Choroid plexus epithelial cell (primary cell): ENCODE results near the gene STK11IP.

Experiments
- DNase-seq: peaks from one replicate; pipeline ENCODE4 v3.0.0-alpha.2; 2010; ENCODE audit warnings: low read depth
- H3K4me3 ChIP-seq: 2 replicates; pipeline ENCODE4 v1.5.1; 2011; ENCODE audit warnings: low read depth, mild to moderate bottlenecking, control low read depth, low read length, moderate library complexity
- TF ChIP-seq, protein P1 (sequence below): conservative IDR thresholded peaks from 2 replicates; pipeline ENCODE4 v1.5.1; 2011; ENCODE audit warnings: low read depth, mild to moderate bottlenecking, control low read depth, inconsistent platforms, low read length, moderate library complexity

Gene STK11IP

DNA sequence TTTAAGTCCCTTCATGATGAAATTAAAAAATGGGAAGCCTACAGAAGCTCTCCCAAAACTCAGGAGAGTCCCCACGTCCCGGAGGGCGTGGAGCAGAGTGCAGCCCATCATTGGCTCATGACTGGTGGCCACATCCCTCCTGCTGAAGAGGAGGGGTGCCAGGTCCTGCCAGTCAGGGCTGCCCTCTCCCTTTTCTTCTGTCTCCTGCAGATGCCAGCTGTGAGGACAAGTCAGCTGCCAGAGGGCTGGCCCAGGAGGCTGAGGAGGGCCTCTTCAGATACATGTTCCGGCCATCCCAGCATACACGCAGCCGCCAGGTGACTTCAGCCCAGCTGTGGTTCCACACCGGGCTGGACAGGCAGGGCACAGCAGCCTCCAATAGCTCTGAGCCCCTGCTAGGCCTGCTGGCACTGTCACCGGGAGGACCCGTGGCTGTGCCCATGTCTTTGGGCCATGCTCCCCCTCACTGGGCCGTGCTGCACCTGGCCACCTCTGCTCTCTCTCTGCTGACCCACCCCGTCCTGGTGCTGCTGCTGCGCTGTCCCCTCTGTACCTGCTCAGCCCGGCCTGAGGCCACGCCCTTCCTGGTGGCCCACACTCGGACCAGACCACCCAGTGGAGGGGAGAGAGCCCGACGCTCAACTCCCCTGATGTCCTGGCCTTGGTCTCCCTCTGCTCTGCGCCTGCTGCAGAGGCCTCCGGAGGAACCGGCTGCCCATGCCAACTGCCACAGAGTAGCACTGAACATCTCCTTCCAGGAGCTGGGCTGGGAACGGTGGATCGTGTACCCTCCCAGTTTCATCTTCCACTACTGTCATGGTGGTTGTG is 23.0 kb upstream of the STK11IP start:
- no peak overlapping the region for H3K4me3 ChIP-seq
- TF ChIP-seq, protein P1, sequence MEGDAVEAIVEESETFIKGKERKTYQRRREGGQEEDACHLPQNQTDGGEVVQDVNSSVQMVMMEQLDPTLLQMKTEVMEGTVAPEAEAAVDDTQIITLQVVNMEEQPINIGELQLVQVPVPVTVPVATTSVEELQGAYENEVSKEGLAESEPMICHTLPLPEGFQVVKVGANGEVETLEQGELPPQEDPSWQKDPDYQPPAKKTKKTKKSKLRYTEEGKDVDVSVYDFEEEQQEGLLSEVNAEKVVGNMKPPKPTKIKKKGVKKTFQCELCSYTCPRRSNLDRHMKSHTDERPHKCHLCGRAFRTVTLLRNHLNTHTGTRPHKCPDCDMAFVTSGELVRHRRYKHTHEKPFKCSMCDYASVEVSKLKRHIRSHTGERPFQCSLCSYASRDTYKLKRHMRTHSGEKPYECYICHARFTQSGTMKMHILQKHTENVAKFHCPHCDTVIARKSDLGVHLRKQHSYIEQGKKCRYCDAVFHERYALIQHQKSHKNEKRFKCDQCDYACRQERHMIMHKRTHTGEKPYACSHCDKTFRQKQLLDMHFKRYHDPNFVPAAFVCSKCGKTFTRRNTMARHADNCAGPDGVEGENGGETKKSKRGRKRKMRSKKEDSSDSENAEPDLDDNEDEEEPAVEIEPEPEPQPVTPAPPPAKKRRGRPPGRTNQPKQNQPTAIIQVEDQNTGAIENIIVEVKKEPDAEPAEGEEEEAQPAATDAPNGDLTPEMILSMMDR, result no peak
- no peak for DNase-seq

DNA sequence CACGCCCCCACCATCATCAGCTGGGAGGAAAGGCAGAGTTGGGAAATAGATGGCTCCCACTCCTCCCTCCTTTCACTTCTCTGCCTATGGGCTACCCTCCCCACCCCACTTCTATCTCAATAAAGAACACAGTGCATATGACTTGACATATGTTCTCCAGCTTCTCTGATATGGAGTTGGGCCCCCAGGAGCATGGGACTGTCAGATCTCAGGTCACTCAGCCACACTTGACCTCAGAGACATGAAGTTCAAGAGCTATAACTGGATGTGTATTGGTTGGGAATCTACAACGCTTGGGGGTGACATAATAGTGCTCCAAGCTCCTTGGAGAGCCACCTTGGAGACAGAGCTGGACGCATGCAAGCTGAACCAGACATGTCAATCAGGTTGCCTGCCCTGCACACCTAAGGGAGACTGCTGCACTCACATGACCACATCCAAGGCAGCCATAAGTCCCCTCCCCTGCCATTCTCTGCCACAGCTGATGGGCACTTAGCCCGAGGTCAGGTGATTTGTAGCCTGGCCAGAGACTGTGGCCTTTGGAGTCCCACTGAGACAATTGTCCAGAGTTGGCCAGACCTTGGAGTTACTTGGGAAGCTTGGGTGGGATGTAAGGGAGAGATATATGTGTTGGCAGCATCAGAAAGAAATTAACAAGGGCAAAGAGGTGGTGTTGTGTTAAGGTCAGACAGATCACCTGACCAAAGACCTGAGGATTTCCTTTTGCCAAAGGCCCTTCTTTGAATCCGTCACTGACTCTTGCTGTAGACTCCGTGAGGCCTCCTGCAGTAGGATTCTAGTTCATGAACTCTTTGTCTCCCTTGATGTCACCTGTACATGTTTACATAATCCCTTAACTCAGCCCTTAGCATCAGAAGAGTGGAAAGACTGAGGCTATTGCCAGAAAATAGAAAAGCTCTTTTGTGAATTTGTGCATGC is 21.8 kb upstream of the STK11IP start:
- DNase-seq, result no peak
- H3K4me3 ChIP-seq, result no peak overlapping the region
- TF ChIP-seq, protein P1, result no peak

DNA sequence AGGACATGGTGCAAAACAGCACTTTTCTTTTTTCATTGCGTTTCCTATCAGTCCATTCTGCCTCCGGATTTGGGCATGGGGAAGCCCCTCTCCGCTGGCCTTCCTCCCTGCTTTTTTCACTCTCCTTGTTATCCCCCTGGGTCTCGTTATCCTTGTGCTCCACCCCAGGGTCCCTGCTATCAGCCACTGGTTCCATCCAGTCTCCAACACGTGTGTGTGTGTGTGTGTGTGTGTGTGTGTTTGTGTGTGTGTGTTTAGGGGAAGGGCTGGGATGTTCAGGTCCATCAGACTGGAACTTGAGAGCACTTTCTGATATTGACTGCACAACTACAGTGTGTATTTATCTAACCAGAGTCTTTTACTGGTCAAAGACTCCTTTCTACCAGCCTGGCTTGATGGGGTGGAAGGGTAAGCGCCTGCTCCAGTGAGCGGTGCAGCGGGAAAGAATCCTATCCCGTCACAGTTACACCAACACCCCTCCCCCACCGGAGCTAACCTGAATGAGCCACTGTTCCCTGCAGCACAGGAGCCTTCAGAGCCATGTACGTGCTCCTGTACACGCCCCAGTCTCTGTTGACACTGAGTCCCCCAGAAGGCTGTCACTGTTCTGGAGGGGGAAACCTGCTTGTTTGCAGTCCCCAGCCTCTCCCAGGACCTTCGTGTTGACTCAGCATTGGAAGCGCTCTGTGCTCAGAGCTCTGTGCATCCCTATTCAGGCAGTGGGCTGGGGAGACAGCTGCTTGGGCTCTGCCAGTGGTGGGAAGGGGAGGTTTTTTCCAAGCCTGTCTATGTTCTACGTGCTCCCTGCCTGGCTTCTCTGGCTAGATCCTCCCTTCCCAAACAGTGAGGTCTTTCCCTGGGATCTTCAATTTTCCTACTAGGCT is 20.9 kb upstream of the STK11IP start:
- H3K4me3 ChIP-seq, result no peak overlapping the region
- TF ChIP-seq, protein P1, result no peak
- no peak for DNase-seq

DNA sequence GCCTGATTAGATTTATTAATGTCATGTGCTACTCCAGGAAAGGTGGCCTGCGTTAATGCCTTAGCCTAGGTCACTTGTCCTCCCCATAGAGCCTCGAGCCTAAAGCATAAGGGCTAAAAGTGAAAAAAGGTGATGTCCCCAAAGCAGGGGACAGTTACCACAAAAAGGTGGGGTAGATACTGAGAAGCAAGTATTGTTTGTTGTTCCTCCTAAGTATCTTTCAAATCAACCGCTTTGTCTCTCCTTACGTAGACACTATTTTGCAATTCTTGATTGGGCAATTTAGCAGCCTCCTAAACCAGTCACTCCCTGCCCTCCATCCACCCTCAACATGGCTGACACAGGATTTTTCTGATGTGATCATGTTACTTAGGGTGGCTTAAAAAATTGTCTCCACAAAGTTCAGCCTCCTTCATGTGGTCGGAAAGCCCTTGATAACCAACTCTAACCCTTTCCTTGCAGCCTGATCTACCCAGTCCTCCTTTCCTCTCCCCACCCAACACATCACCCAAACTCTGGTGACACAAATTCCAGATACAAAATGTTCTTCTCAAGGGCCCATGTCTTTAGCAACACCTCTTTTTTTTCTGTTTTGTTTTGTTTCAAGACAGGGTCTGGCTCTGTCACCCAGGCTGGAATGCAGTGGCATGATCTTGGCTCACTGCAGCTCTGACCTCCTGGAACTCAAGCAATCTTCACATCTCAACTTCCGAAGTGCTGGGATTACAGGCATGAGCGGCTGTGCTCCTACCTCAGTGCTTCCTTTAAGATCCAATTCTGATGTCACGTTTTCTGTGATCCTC is 18.6 kb upstream of the STK11IP start:
- DNase-seq, result peak; percentile 61
- no peak overlapping the region for H3K4me3 ChIP-seq
- TF ChIP-seq, protein P1, result no peak

DNA sequence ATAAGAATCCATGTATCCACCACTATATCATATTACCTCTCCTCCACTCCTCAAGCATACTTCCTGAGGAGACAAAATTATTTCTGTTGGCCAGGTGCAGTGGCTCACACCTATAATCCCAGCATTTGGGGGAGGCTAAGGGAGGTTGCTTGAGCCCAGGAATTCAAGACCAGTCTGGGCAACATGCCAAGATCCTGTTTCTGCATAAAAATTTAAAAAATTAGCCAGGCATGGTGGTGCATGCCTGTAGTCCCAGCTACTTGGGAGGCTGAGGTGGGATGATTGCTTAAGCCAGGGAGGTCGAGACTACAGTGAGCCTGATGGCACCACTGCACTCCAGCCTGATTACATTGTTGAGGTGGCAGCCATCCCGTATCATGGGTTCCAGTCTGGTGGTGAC is 16.3 kb upstream of the STK11IP start:
- TF ChIP-seq, protein P1, result no peak
- no peak overlapping the region for H3K4me3 ChIP-seq

DNA sequence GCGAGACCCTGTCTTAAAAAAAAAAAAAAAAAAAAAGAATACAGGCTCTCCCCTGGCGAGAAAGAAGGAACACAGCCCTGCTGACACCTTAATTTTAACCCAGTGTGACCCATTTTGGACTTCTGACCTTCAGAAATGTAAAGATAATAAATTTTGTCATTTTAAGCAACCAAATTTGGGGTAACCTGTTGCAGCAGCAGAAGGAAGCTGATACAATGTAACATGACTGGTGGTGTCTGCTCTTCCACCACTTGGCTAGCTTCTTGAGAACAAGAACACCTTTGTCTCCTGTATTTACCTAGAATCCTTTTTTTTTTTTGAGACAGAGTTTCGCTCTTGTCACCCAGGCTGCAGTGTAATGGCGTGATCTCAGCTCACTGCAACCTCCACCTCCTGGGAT is 6.6 kb upstream of the STK11IP start:
- DNase-seq, result no peak
- no peak overlapping the region for H3K4me3 ChIP-seq
- TF ChIP-seq, protein P1, result no peak

More for the DNA sequence above, 16.3 kb upstream of the STK11IP start:
- no peak for DNase-seq
